ENCODE measurements around the gene ATP9A. TPM values are rescaled to one million over a fixed set of nuclear protein-coding genes. Genes with fewer than 3 reads are reported as not detected.
A peak's percentile ranks its signal among the peaks of the same experiment; 100 is the strongest.
"Not testable (repeated sequence)": the region's sequence is repeated elsewhere in the genome, so short reads cannot be mapped to it uniquely, and the experiment has no call there.

ATP9A gene
- polyA plus RNA-seq, 3 donors, result 0.04 TPM; not detected in 2

GRCh38 chr20:51647674-51648570 is 120.3 kb downstream of the ATP9A start:
- Histone ChIP-seq H3K9ac (ENCODE audit: insufficient read depth, low read length, poor library complexity, severe bottlenecking) (no peak overlapping the region), H3K4me3 (replicated peaks in 1 of 3; ENCODE audit: low read depth in 2 of 3, low read length in 3 of 3) (no peak overlapping the region), H2AFZ (ENCODE audit: insufficient read depth, low read depth, low read length, poor library complexity, severe bottlenecking) (no peak overlapping the region), H3K9me3 (replicated peaks in 1 of 2; ENCODE audit: control insufficient read depth in 1 of 2, insufficient read depth in 1 of 2, low read length in 2 of 2) (no peaks in the 10 kb centered on the region), H3K36me3 (replicated peaks in 1 of 2; ENCODE audit: control insufficient read depth in 1 of 2, insufficient read depth in 2 of 2, low read length in 2 of 2) (no peaks in the 10 kb centered on the region), H3K27me3 (ENCODE audit: control insufficient read depth in 2 of 2, insufficient read depth in 2 of 2, low read length in 2 of 2) (no peaks in the 10 kb centered on the region), H4K20me1 (ENCODE audit: insufficient read depth, low read length) (no peaks in the 10 kb centered on the region), H3K27ac (ENCODE audit: low read depth in 1 of 2, low read length in 2 of 2) (no peak overlapping the region), H3K79me2 (ENCODE audit: insufficient read depth, low read length) (no peaks in the 10 kb centered on the region), H3K4me2 (replicated peaks; ENCODE audit: extremely low read depth, low read length, poor library complexity, severe bottlenecking) (no peak overlapping the region), H3K4me1 (ENCODE audit: control insufficient read depth in 1 of 2, insufficient read depth in 2 of 2, low read length in 2 of 2) (peaks cover 29 to 30% of the 10 kb centered on the region in 2 donors)
- peaks cover 2 to 4% (median 2%) of the 10 kb centered on the region in 3 donors for H3K27me3 Mint-ChIP-seq (ENCODE audit: low read depth in 3 of 3)
- H3K4me1 Mint-ChIP-seq, result peaks cover 32% of the 10 kb centered on the region
- TF ChIP-seq CTCF (IDR thresholded peaks at IDR 0.05), result no peak
- intact Hi-C loops (cut with micrococcal nuclease), result no loop called here
- H3K27ac Mint-ChIP-seq, result peak overlapping the region in 1 of 7 donors; percentile 50
- H3K36me3 Mint-ChIP-seq, result no peaks in the 10 kb centered on the region
- DNase-seq, result no peak
- no peak overlapping the region for H3K4me3 Mint-ChIP-seq
- WGBS (ENCODE audit: insufficient coverage), result 100% methylated on average over 3 of the region's 17 CpGs
- H3K9me3 Mint-ChIP-seq, result no peaks in the 10 kb centered on the region

GRCh38 chr20:51643810-51644209 is 124.4 kb downstream of the ATP9A start:
- H3K36me3 Mint-ChIP-seq; H3K36me3 ChIP-seq (replicated peaks in 1 of 2; ENCODE audit: control insufficient read depth in 1 of 2, insufficient read depth in 2 of 2, low read length in 2 of 2); H3K27ac Mint-ChIP-seq; H3K9me3 Mint-ChIP-seq; H3K27ac ChIP-seq (ENCODE audit: low read depth in 1 of 2, low read length in 2 of 2); H3K9me3 ChIP-seq (replicated peaks in 1 of 2; ENCODE audit: control insufficient read depth in 1 of 2, insufficient read depth in 1 of 2, low read length in 2 of 2); DNase-seq; H3K4me1 Mint-ChIP-seq; H3K4me1 ChIP-seq (ENCODE audit: control insufficient read depth in 1 of 2, insufficient read depth in 2 of 2, low read length in 2 of 2); H3K4me3 ChIP-seq (replicated peaks in 1 of 3; ENCODE audit: low read depth in 2 of 3, low read length in 3 of 3); H3K4me2 ChIP-seq (replicated peaks; ENCODE audit: extremely low read depth, low read length, poor library complexity, severe bottlenecking); H2AFZ ChIP-seq (ENCODE audit: insufficient read depth, low read depth, low read length, poor library complexity, severe bottlenecking); H3K27me3 Mint-ChIP-seq (ENCODE audit: low read depth in 3 of 3); H3K9ac ChIP-seq (ENCODE audit: insufficient read depth, low read length, poor library complexity, severe bottlenecking); H3K79me2 ChIP-seq (ENCODE audit: insufficient read depth, low read length); H4K20me1 ChIP-seq (ENCODE audit: insufficient read depth, low read length); intact Hi-C loops (cut with micrococcal nuclease); H3K27me3 ChIP-seq (ENCODE audit: control insufficient read depth in 2 of 2, insufficient read depth in 2 of 2, low read length in 2 of 2); H3K4me3 Mint-ChIP-seq: not testable (repeated sequence)
- 90% methylated on average over 3 of the region's 8 CpGs for WGBS (ENCODE audit: insufficient coverage)
